ENCODE results near the gene NKIRAS1.

Gene NKIRAS1

GRCh38 chr3:23916886-23917678 is at the start of gene NKIRAS1, which contains the start of gene RPL15:
TSS of gene NKIRAS1 (minus strand) at chr3:23916990. CDS start at chr3:23910904, 6,086 bp downstream.
TSS of gene RPL15 (plus strand) at chr3:23917132. CDS start at chr3:23917860, 728 bp downstream.
- H3K9ac ChIP-seq (ENCODE audit: low read length), result peak within 1 kb of the TSS; percentile 99
- peaks cover 33% of the 10 kb centered on the region for H3K36me3 ChIP-seq (ENCODE audit: control insufficient read depth, insufficient read depth, low read length, severe bottlenecking)
- peaks cover 46% of the 10 kb centered on the region for H3K4me1 ChIP-seq (ENCODE audit: control insufficient read depth, insufficient read depth, low read length)

GRCh38 chr3:23966328-23966727 is 49.5 kb upstream of the NKIRAS1 start:
- peak; percentile 78 for DNase-seq (ENCODE audit: low read depth)
- peaks cover 34% of the 10 kb centered on the region for H3K36me3 ChIP-seq (ENCODE audit: control insufficient read depth, insufficient read depth, low read length, severe bottlenecking)

More at GRCh38 chr3:23916886-23917678, at the start of gene NKIRAS1, which contains the start of gene RPL15:
- peak; percentile 99 for DNase-seq (ENCODE audit: low read depth)
- peak within 1 kb of the TSS; percentile 97 for H3K4me3 ChIP-seq (ENCODE audit: low read length)
- H3K9me3 ChIP-seq (ENCODE audit: control insufficient read depth, low read length), result no peaks in the 10 kb centered on the region
- H3K27me3 ChIP-seq (replicated peaks; ENCODE audit: control insufficient read depth, insufficient read depth, low read length), result no peaks in the 10 kb centered on the region

GRCh38 chr3:23964537-23965235 is 47.9 kb upstream of the NKIRAS1 start:
- no peaks in the 10 kb centered on the region for H3K27me3 ChIP-seq (replicated peaks; ENCODE audit: control insufficient read depth, insufficient read depth, low read length)
- H3K36me3 ChIP-seq (ENCODE audit: control insufficient read depth, insufficient read depth, low read length, severe bottlenecking), result peaks cover 44% of the 10 kb centered on the region
- H3K4me1 ChIP-seq (ENCODE audit: control insufficient read depth, insufficient read depth, low read length), result peaks cover 29% of the 10 kb centered on the region
- DNase-seq (ENCODE audit: low read depth), result no peak
- H3K4me3 ChIP-seq (ENCODE audit: low read length), result no peak overlapping the region
- no peak overlapping the region for H3K9ac ChIP-seq (ENCODE audit: low read length)
- no peaks in the 10 kb centered on the region for H3K9me3 ChIP-seq (ENCODE audit: control insufficient read depth, low read length)

More at GRCh38 chr3:23966328-23966727, 49.5 kb upstream of the NKIRAS1 start:
- Histone ChIP-seq H3K27me3 (replicated peaks; ENCODE audit: control insufficient read depth, insufficient read depth, low read length) (no peaks in the 10 kb centered on the region), H3K9me3 (ENCODE audit: control insufficient read depth, low read length) (no peaks in the 10 kb centered on the region), H3K9ac (ENCODE audit: low read length) (no peak overlapping the region), H3K4me3 (ENCODE audit: low read length) (no peak overlapping the region), H3K4me1 (ENCODE audit: control insufficient read depth, insufficient read depth, low read length) (peaks cover 28% of the 10 kb centered on the region)

GRCh38 chr3:23961913-23962312 is 45.1 kb upstream of the NKIRAS1 start:
- Histone ChIP-seq H3K4me3 (ENCODE audit: low read length) (no peak overlapping the region), H3K9me3 (ENCODE audit: control insufficient read depth, low read length) (no peaks in the 10 kb centered on the region), H3K4me1 (ENCODE audit: control insufficient read depth, insufficient read depth, low read length) (peaks cover 24% of the 10 kb centered on the region), H3K27me3 (replicated peaks; ENCODE audit: control insufficient read depth, insufficient read depth, low read length) (no peaks in the 10 kb centered on the region), H3K36me3 (ENCODE audit: control insufficient read depth, insufficient read depth, low read length, severe bottlenecking) (peaks cover 44% of the 10 kb centered on the region), H3K9ac (ENCODE audit: low read length) (no peak overlapping the region)
- no peak for DNase-seq (ENCODE audit: low read depth)

GRCh38 chr3:23961066-23961465 is 44.3 kb upstream of the NKIRAS1 start:
- Histone ChIP-seq H3K9ac (ENCODE audit: low read length) (no peak overlapping the region), H3K36me3 (ENCODE audit: control insufficient read depth, insufficient read depth, low read length, severe bottlenecking) (peaks cover 44% of the 10 kb centered on the region), H3K4me1 (ENCODE audit: control insufficient read depth, insufficient read depth, low read length) (peaks cover 17% of the 10 kb centered on the region), H3K9me3 (ENCODE audit: control insufficient read depth, low read length) (no peaks in the 10 kb centered on the region), H3K27me3 (replicated peaks; ENCODE audit: control insufficient read depth, insufficient read depth, low read length) (no peaks in the 10 kb centered on the region), H3K4me3 (ENCODE audit: low read length) (no peak overlapping the region)
- no peak for DNase-seq (ENCODE audit: low read depth)

GRCh38 chr3:23960649-23961048 is 43.9 kb upstream of the NKIRAS1 start:
- H3K36me3 ChIP-seq (ENCODE audit: control insufficient read depth, insufficient read depth, low read length, severe bottlenecking), result peaks cover 41% of the 10 kb centered on the region
- no peaks in the 10 kb centered on the region for H3K9me3 ChIP-seq (ENCODE audit: control insufficient read depth, low read length)
- no peak overlapping the region for H3K4me3 ChIP-seq (ENCODE audit: low read length)
- H3K27me3 ChIP-seq (replicated peaks; ENCODE audit: control insufficient read depth, insufficient read depth, low read length), result no peaks in the 10 kb centered on the region
- H3K9ac ChIP-seq (ENCODE audit: low read length), result no peak overlapping the region
- H3K4me1 ChIP-seq (ENCODE audit: control insufficient read depth, insufficient read depth, low read length), result peaks cover 17% of the 10 kb centered on the region
- no peak for DNase-seq (ENCODE audit: low read depth)

- no peak overlapping the region for H3K4me3 ChIP-seq (ENCODE audit: low read length)
- no peaks in the 10 kb centered on the region for H3K9me3 ChIP-seq (ENCODE audit: control insufficient read depth, low read length)
- peaks cover 34% of the 10 kb centered on the region for H3K36me3 ChIP-seq (ENCODE audit: control insufficient read depth, insufficient read depth, low read length, severe bottlenecking)
- peaks cover 17% of the 10 kb centered on the region for H3K4me1 ChIP-seq (ENCODE audit: control insufficient read depth, insufficient read depth, low read length)
- no peaks in the 10 kb centered on the region for H3K27me3 ChIP-seq (replicated peaks; ENCODE audit: control insufficient read depth, insufficient read depth, low read length)
- no peak overlapping the region for H3K9ac ChIP-seq (ENCODE audit: low read length)
- DNase-seq (ENCODE audit: low read depth), result peak; percentile 76
Measured at GRCh38 chr3:23959135-23959900, 42.5 kb upstream of the NKIRAS1 start.

GRCh38 chr3:23956701-23957100 is 39.9 kb upstream of the NKIRAS1 start:
- peaks cover 16% of the 10 kb centered on the region for H3K4me1 ChIP-seq (ENCODE audit: control insufficient read depth, insufficient read depth, low read length)
- DNase-seq (ENCODE audit: low read depth), result no peak
- no peak overlapping the region for H3K4me3 ChIP-seq (ENCODE audit: low read length)
- H3K9ac ChIP-seq (ENCODE audit: low read length), result no peak overlapping the region
- H3K36me3 ChIP-seq (ENCODE audit: control insufficient read depth, insufficient read depth, low read length, severe bottlenecking), result peaks cover 19% of the 10 kb centered on the region
- no peaks in the 10 kb centered on the region for H3K9me3 ChIP-seq (ENCODE audit: control insufficient read depth, low read length)
- no peaks in the 10 kb centered on the region for H3K27me3 ChIP-seq (replicated peaks; ENCODE audit: control insufficient read depth, insufficient read depth, low read length)

GRCh38 chr3:23954144-23954543 is 37.4 kb upstream of the NKIRAS1 start:
- DNase-seq (ENCODE audit: low read depth), result no peak
- Histone ChIP-seq H3K27me3 (replicated peaks; ENCODE audit: control insufficient read depth, insufficient read depth, low read length) (no peaks in the 10 kb centered on the region), H3K9ac (ENCODE audit: low read length) (no peak overlapping the region), H3K4me3 (ENCODE audit: low read length) (no peak overlapping the region), H3K4me1 (ENCODE audit: control insufficient read depth, insufficient read depth, low read length) (peaks cover 22% of the 10 kb centered on the region), H3K36me3 (ENCODE audit: control insufficient read depth, insufficient read depth, low read length, severe bottlenecking) (peaks cover 4% of the 10 kb centered on the region), H3K9me3 (ENCODE audit: control insufficient read depth, low read length) (no peaks in the 10 kb centered on the region)

GRCh38 chr3:23953523-23953922 is 36.7 kb upstream of the NKIRAS1 start:
- DNase-seq (ENCODE audit: low read depth), result no peak
- Histone ChIP-seq H3K9ac (ENCODE audit: low read length) (no peak overlapping the region), H3K4me3 (ENCODE audit: low read length) (no peak overlapping the region), H3K9me3 (ENCODE audit: control insufficient read depth, low read length) (no peaks in the 10 kb centered on the region), H3K4me1 (ENCODE audit: control insufficient read depth, insufficient read depth, low read length) (peaks cover 20% of the 10 kb centered on the region), H3K36me3 (ENCODE audit: control insufficient read depth, insufficient read depth, low read length, severe bottlenecking) (peaks cover 4% of the 10 kb centered on the region), H3K27me3 (replicated peaks; ENCODE audit: control insufficient read depth, insufficient read depth, low read length) (no peaks in the 10 kb centered on the region)

GRCh38 chr3:23952646-23953045 is 35.9 kb upstream of the NKIRAS1 start:
- Histone ChIP-seq H3K9me3 (ENCODE audit: control insufficient read depth, low read length) (no peaks in the 10 kb centered on the region), H3K36me3 (ENCODE audit: control insufficient read depth, insufficient read depth, low read length, severe bottlenecking) (no peaks in the 10 kb centered on the region), H3K27me3 (replicated peaks; ENCODE audit: control insufficient read depth, insufficient read depth, low read length) (no peaks in the 10 kb centered on the region), H3K4me3 (ENCODE audit: low read length) (no peak overlapping the region), H3K9ac (ENCODE audit: low read length) (no peak overlapping the region), H3K4me1 (ENCODE audit: control insufficient read depth, insufficient read depth, low read length) (peaks cover 25% of the 10 kb centered on the region)
- no peak for DNase-seq (ENCODE audit: low read depth)

Measured in adipocyte (in vitro differentiated cells).